Measurements from ENCODE around the gene PGAP2. TPM values are rescaled to one million over a fixed set of nuclear protein-coding genes. Genes with fewer than 3 reads are reported as not detected.

PGAP2 gene
- total and polyA plus RNA-seq, 2 donors (not counting 3 experiments of a cell fraction or from before 2014, with no cell fraction given) = 18.3 to 34.1 TPM

DNA sequence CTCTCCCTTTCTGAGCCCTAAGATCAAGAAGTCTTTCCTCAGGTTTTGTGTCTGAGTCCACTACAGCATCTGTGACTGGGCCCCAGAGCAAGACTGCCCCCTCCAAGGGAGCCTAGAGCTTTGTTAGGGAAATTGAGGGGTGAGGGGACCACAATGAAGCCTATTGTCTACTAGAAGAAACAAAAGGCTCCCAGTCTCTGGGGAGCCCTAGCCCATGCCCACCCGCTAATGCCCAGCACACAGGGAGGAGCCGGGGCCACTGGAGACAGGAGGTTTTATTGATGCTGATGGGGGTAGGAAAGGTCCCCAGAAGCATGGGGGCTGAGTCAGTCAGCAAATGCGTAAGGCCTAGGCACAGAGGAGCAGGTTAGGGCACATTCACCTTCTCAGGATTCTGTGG, 18.4 kb downstream of the PGAP2 start:
- Histone ChIP-seq H3K9ac (replicated peaks; ENCODE audit: extremely low read depth, insufficient read depth, low read length) (no peak overlapping the region), H3K36me3 (ENCODE audit: control insufficient read depth in 2 of 2, extremely low read depth in 1 of 2, insufficient read depth in 2 of 2, low read length in 2 of 2) (peaks cover 4 to 21% of the 10 kb centered on the region in 2 experiments), H3K4me3 (replicated peaks in 1 of 3; ENCODE audit: insufficient read depth in 1 of 3, low read depth in 1 of 3, low read length in 3 of 3) (no peak overlapping the region), H2AFZ (ENCODE audit: low read depth, low read length) (no peak overlapping the region), H3K27ac (ENCODE audit: insufficient read depth, low read depth, low read length) (no peak overlapping the region), H3K9me1 (replicated peaks; ENCODE audit: control insufficient read depth, extremely low read depth, insufficient read depth, low read length) (no peaks in the 10 kb centered on the region), H3K4me1 (ENCODE audit: control insufficient read depth, extremely low read depth, insufficient read depth, low read length) (no peaks in the 10 kb centered on the region), H3K4me2 (ENCODE audit: insufficient read depth, low read length) (no peak overlapping the region), H4K20me1 (replicated peaks; ENCODE audit: control insufficient read depth, extremely low read depth, insufficient read depth, low read length) (no peaks in the 10 kb centered on the region), H3K9me3 (replicated peaks; ENCODE audit: control insufficient read depth, insufficient read depth, low read length) (no peaks in the 10 kb centered on the region), H3K27me3 (ENCODE audit: control insufficient read depth in 2 of 2, insufficient read depth in 2 of 2, low read length in 2 of 2) (no peaks in the 10 kb centered on the region), H3K79me2 (ENCODE audit: control insufficient read depth, insufficient read depth, low read length) (peaks cover 12% of the 10 kb centered on the region)
- intact Hi-C loops (cut with micrococcal nuclease) (no loop called here), dilution Hi-C loops (cut with MboI; ENCODE audit: extremely low pct_ligation_motif_present, low sequenced_read_pairs) (no loop called here)
- TF ChIP-seq EZH2 (IDR thresholded peaks at IDR 0.05; ENCODE audit: borderline replicate concordance, low read depth, low read length, severe bottlenecking) = no peak
- TF ChIP-seq, protein P1, sequence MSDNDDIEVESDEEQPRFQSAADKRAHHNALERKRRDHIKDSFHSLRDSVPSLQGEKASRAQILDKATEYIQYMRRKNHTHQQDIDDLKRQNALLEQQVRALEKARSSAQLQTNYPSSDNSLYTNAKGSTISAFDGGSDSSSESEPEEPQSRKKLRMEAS (IDR thresholded peaks at IDR 0.05; ENCODE audit: insufficient read depth, insufficient read length) = no peak
- TF ChIP-seq, protein P2, sequence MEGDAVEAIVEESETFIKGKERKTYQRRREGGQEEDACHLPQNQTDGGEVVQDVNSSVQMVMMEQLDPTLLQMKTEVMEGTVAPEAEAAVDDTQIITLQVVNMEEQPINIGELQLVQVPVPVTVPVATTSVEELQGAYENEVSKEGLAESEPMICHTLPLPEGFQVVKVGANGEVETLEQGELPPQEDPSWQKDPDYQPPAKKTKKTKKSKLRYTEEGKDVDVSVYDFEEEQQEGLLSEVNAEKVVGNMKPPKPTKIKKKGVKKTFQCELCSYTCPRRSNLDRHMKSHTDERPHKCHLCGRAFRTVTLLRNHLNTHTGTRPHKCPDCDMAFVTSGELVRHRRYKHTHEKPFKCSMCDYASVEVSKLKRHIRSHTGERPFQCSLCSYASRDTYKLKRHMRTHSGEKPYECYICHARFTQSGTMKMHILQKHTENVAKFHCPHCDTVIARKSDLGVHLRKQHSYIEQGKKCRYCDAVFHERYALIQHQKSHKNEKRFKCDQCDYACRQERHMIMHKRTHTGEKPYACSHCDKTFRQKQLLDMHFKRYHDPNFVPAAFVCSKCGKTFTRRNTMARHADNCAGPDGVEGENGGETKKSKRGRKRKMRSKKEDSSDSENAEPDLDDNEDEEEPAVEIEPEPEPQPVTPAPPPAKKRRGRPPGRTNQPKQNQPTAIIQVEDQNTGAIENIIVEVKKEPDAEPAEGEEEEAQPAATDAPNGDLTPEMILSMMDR (IDR thresholded peaks at IDR 0.05; ENCODE audit: extremely low read depth in 1 of 2, insufficient read depth in 1 of 2, low read depth in 1 of 2, low read length in 2 of 2) = no peak
- no peak for TF ChIP-seq FOS (IDR thresholded peaks at IDR 0.05; ENCODE audit: borderline replicate concordance, insufficient read depth, low read length)
- TF ChIP-seq POLR2A (IDR thresholded peaks at IDR 0.05; ENCODE audit: low read depth, low read length) = no peak
- CTCF ChIA-PET = interaction anchor here (0.6 to 7.3 kb wide), 2 partner anchors 14 to 205 kb away, joined by 4 to 38 read pairs; partner anchors contain the start of gene RHOG
- POLR2A ChIA-PET = no interaction called here
- BruUV-seq (replicated peaks) = no TSS peak
- no peak for FAIRE-seq
- no peak for DNase-seq (ENCODE audit: low read depth, low spot score)

Measured in endothelial cell of umbilical vein (primary cell).